CD14-positive monocyte (primary cell): Measurements from ENCODE around the gene PAQR8. TPM values are rescaled to one million over a fixed set of nuclear protein-coding genes. Genes with fewer than 3 reads are reported as not detected.
A peak's percentile ranks its signal among the peaks of the same experiment; 100 is the strongest.

Experiments
- DNase-seq, 3 donors: peaks; one replicate each; pipeline ENCODE4 v3.0.0-alpha.2; 2011 to 2022
- H2AFZ ChIP-seq: 2 replicates; pipeline ENCODE4 v1.6.0; 2012; ENCODE audit warnings: mild to moderate bottlenecking, low read depth, low read length, inconsistent platforms; ENCODE audit not compliant: insufficient read depth, poor library complexity, severe bottlenecking
- H3K27ac ChIP-seq, 2 donors: 1 replicate in 1 of 2; 2 replicates in 1 of 2; pipeline ENCODE4 v1.5.1; 2012 to 2013; ENCODE audit warnings: low read length in 2 of 2, control low read depth in 1 of 2, inconsistent platforms in 1 of 2, low read depth in 1 of 2, mild to moderate bottlenecking in 1 of 2
- H3K27me3 ChIP-seq, 2 donors: one replicate each; pipeline versions ENCODE4 v1.6.0 to v1.6.1; 2011 to 2013; ENCODE audit warnings: low read length in 2 of 2; ENCODE audit not compliant: control insufficient read depth in 2 of 2, insufficient read depth in 2 of 2
- H3K36me3 ChIP-seq, 2 donors: replicated peaks in 1 of 2; 1 replicate in 1 of 2; 2 replicates in 1 of 2; pipeline versions ENCODE4 v1.5.1 to v1.6.1; 2012 to 2013; ENCODE audit warnings: low read length in 2 of 2, control low read depth in 1 of 2, inconsistent platforms in 1 of 2, mild to moderate bottlenecking in 1 of 2; ENCODE audit not compliant: insufficient read depth in 2 of 2, control insufficient read depth in 1 of 2
- H3K4me1 ChIP-seq, 2 donors: 1 replicate in 1 of 2; 2 replicates in 1 of 2; pipeline versions ENCODE4 v1.5.1 to v1.6.1; 2012 to 2013; ENCODE audit warnings: low read length in 2 of 2, control low read depth in 1 of 2, inconsistent platforms in 1 of 2, mild to moderate bottlenecking in 1 of 2, moderate library complexity in 1 of 2; ENCODE audit not compliant: insufficient read depth in 2 of 2, control insufficient read depth in 1 of 2
- H3K4me2 ChIP-seq: replicated peaks from 2 replicates; pipeline ENCODE3; 2012; ENCODE audit warnings: low read length, moderate library complexity, mild to moderate bottlenecking; ENCODE audit not compliant: poor library complexity, severe bottlenecking; ENCODE audit errors: extremely low read depth
- H3K4me3 ChIP-seq, 3 experiments: fragments of 200-600 bp in 1 of 3; sonication (generic) in 1 of 3; replicated peaks in 1 of 3; 1 replicate in 2 of 3; 2 replicates in 1 of 3; pipeline ENCODE4 v1.5.1; 2011 to 2013; ENCODE audit warnings: low read length in 3 of 3, mild to moderate bottlenecking in 3 of 3, control low read depth in 2 of 3, low read depth in 2 of 3, inconsistent platforms in 1 of 3, moderate library complexity in 1 of 3
- H3K79me2 ChIP-seq: 2 replicates; pipeline ENCODE4 v1.6.0; 2012; ENCODE audit warnings: mild to moderate bottlenecking, control low read depth, inconsistent platforms, low read length, moderate library complexity; ENCODE audit not compliant: insufficient read depth
- H3K9ac ChIP-seq: 2 replicates; pipeline ENCODE4 v1.6.0; 2017; ENCODE audit warnings: low read length, mild to moderate bottlenecking; ENCODE audit not compliant: insufficient read depth, poor library complexity, severe bottlenecking
- H3K9me3 ChIP-seq, 2 donors: replicated peaks in 1 of 2; 1 replicate in 1 of 2; 2 replicates in 1 of 2; pipeline versions ENCODE4 v1.5.1 to v1.6.1; 2012 to 2013; ENCODE audit warnings: low read length in 2 of 2, control low read depth in 1 of 2; ENCODE audit not compliant: control insufficient read depth in 1 of 2, insufficient read depth in 1 of 2
- H4K20me1 ChIP-seq: 2 replicates; pipeline ENCODE4 v1.6.0; 2012; ENCODE audit warnings: mild to moderate bottlenecking, low read length, control low read depth, moderate library complexity; ENCODE audit not compliant: insufficient read depth
- H3K27ac Mint-ChIP-seq, 7 donors: one replicate each; pipeline ENCODE4 v1.8.0; 2020; ENCODE audit warnings: mild to moderate bottlenecking in 7 of 7, mixed read lengths in 7 of 7, moderate library complexity in 6 of 7, inconsistent platforms in 2 of 7
- H3K27me3 Mint-ChIP-seq, 3 donors: one replicate each; pipeline ENCODE4 v1.8.0; 2021 to 2022; ENCODE audit warnings: low read depth in 3 of 3, mild to moderate bottlenecking in 3 of 3, mixed read lengths in 3 of 3, moderate library complexity in 3 of 3, inconsistent platforms in 1 of 3
- H3K36me3 Mint-ChIP-seq, 2 donors: one replicate each; pipeline ENCODE4 v1.8.0; 2020; ENCODE audit warnings: mixed read lengths in 2 of 2, inconsistent platforms in 1 of 2, mild to moderate bottlenecking in 1 of 2
- H3K4me1 Mint-ChIP-seq: one replicate; pipeline ENCODE4 v1.8.0; 2020; ENCODE audit warnings: mild to moderate bottlenecking, mixed read lengths
- H3K4me3 Mint-ChIP-seq, 2 donors: one replicate each; pipeline ENCODE4 v1.8.0; 2020; ENCODE audit warnings: mild to moderate bottlenecking in 2 of 2, mixed read lengths in 2 of 2, moderate library complexity in 1 of 2
- H3K9me3 Mint-ChIP-seq, 7 donors: one replicate each; pipeline ENCODE4 v1.8.0; 2020 to 2022; ENCODE audit warnings: mixed read lengths in 7 of 7, mild to moderate bottlenecking in 6 of 7, moderate library complexity in 6 of 7, inconsistent platforms in 2 of 7
- WGBS: methylation state at CpG from one replicate; pipeline ENCODE4 v1.1.5; 2013; ENCODE audit warnings: missing lambda C conversion rate; ENCODE audit not compliant: insufficient coverage; 5-methylcytosine and 5-hydroxymethylcytosine counted together
- intact Hi-C, 2 donors: fragments of 100-400 bp; cut with micrococcal nuclease; formaldehyde crosslinking; loops; one replicate each; pipeline versions ENCODE4 v1.15.0 to v1.15.1; 2023
- polyA plus RNA-seq, 3 donors: library from polyadenylated mRNA; depleted of rRNA in 1 of 3; unstranded in 2 of 3; stranded (reverse) in 1 of 3; fragments of 300-500 nt in 2 of 3; fragments of >200 nt in 1 of 3; fragmentation: Illumina TruSeq in 2 of 3; gene quantifications; 1 replicate in 2 of 3; 2 replicates in 1 of 3; pipeline ENCODE4 v1.2.3, GENCODE V29; 2012 to 2021
- TF ChIP-seq, protein P1 (sequence below): fragments of 200-600 bp; IDR thresholded peaks from one replicate; pipeline ENCODE4 v1.8.0; 2022; ENCODE audit warnings: antibody characterized with exemption, mild to moderate bottlenecking

PAQR8 gene
- polyA plus RNA-seq, 3 donors = 2.4 to 17.4 (median 6.8) TPM

DNA sequence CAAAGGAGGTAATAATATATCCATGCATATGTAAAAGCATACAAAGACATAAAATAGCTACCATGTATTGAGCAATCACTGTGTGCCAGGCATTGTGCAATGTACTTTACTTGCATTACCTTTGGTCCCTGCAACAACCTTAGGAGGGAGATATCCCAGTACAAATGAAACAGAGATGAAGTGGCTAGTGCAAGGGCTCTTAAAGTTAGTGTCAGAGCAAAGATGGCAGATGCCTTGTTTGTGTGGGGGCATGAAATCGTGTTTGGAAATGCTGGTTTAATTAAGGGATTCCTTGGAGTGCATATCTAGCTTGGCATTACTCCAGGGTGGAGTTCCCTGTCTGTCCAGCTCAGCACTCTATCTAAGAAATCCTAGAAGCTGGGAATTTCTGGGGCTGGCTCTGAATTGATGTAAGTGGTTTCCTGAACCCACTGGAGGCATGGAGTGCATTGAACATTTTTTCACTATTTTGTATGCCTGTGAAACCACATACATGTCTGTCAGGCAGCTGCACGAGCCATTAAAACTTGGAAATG is 9.8 kb downstream of the PAQR8 start:
- peaks cover 56% of the 10 kb centered on the region for H3K79me2 ChIP-seq
- no peak overlapping the region for H3K27ac ChIP-seq
- H3K9ac ChIP-seq = no peak overlapping the region
- no peak overlapping the region for H3K4me3 ChIP-seq
- H3K27me3 ChIP-seq = no peaks in the 10 kb centered on the region
- H3K4me1 ChIP-seq = peaks cover 17 to 25% of the 10 kb centered on the region in 2 donors
- peaks cover 9 to 35% of the 10 kb centered on the region in 2 donors for H3K36me3 ChIP-seq
- H3K9me3 Mint-ChIP-seq = peaks cover 0 to 7% (median 4%) of the 10 kb centered on the region in 7 donors
- no peak overlapping the region for H3K4me2 ChIP-seq
- peaks cover 12% of the 10 kb centered on the region for H4K20me1 ChIP-seq
- intact Hi-C loops = no loop called here
- 90% methylated on average over 2 of the region's 2 CpGs for WGBS
- no peak overlapping the region for H3K27ac Mint-ChIP-seq
- H2AFZ ChIP-seq = no peak overlapping the region
- H3K9me3 ChIP-seq = no peaks in the 10 kb centered on the region
- peaks cover 33 to 36% of the 10 kb centered on the region in 2 donors for H3K36me3 Mint-ChIP-seq
- DNase-seq = peak in 1 of 3 donors; percentile 25
- no peak overlapping the region for H3K4me3 Mint-ChIP-seq
- TF ChIP-seq, protein P1, sequence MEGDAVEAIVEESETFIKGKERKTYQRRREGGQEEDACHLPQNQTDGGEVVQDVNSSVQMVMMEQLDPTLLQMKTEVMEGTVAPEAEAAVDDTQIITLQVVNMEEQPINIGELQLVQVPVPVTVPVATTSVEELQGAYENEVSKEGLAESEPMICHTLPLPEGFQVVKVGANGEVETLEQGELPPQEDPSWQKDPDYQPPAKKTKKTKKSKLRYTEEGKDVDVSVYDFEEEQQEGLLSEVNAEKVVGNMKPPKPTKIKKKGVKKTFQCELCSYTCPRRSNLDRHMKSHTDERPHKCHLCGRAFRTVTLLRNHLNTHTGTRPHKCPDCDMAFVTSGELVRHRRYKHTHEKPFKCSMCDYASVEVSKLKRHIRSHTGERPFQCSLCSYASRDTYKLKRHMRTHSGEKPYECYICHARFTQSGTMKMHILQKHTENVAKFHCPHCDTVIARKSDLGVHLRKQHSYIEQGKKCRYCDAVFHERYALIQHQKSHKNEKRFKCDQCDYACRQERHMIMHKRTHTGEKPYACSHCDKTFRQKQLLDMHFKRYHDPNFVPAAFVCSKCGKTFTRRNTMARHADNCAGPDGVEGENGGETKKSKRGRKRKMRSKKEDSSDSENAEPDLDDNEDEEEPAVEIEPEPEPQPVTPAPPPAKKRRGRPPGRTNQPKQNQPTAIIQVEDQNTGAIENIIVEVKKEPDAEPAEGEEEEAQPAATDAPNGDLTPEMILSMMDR = no peak
- H3K27me3 Mint-ChIP-seq = no peaks in the 10 kb centered on the region
- H3K4me1 Mint-ChIP-seq = peaks cover 31% of the 10 kb centered on the region

DNA sequence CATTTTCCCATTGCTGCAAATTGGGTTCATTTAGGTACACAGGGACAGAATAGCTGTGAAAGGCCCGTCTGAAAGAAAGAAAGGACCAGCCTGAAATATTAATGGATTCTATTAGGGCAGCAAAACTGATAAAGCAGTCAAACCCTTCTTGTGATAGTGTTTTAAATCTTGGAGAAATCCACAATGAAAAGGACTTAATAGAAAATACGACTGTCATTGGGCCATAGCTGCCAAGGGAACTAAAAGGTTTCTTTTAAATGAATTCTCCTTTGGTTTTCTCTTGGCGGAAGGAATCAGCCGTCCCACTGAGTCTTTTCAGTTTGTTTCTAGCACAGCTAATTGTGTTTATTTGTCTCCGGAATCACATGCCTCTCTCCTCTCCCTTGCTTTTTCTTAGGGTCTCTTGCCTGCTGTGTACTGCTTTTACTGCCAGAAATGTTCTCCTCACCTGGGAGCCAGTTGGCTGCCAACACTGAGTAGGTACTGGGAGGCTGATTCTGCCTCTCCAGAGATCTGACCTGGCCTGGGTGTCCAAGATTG is 11.3 kb downstream of the PAQR8 start:
- TF ChIP-seq, protein P1 = no peak
- intact Hi-C loops = no loop called here
- H3K4me3 ChIP-seq = no peak overlapping the region
- Mint-ChIP-seq H3K9me3 (peaks cover 0 to 7% (median 4%) of the 10 kb centered on the region in 7 donors), H3K27me3 (no peaks in the 10 kb centered on the region), H3K4me3 (no peak overlapping the region), H3K4me1 (peaks cover 45% of the 10 kb centered on the region), H3K27ac (no peak overlapping the region), H3K36me3 (peaks cover 20 to 21% of the 10 kb centered on the region in 2 donors)
- H3K9me3 ChIP-seq = no peaks in the 10 kb centered on the region
- H3K4me2 ChIP-seq = no peak overlapping the region
- H3K36me3 ChIP-seq = peaks cover 0 to 20% of the 10 kb centered on the region in 2 donors
- H3K9ac ChIP-seq = no peak overlapping the region
- no peaks in the 10 kb centered on the region for H3K27me3 ChIP-seq
- no peak overlapping the region for H2AFZ ChIP-seq
- DNase-seq = no peak
- whole genome bisulfite sequencing = 94% methylated on average over 5 of the region's 5 CpGs
- H4K20me1 ChIP-seq = peaks cover 10% of the 10 kb centered on the region
- H3K79me2 ChIP-seq = peaks cover 45% of the 10 kb centered on the region
- H3K27ac ChIP-seq = no peak overlapping the region
- H3K4me1 ChIP-seq = peaks cover 31 to 40% of the 10 kb centered on the region in 2 donors
